H9 (cell line): Measurements from ENCODE around the gene BTBD8. TPM values are rescaled to one million over a fixed set of nuclear protein-coding genes. Genes with fewer than 3 reads are reported as not detected.

Experiments
- DNase-seq: peaks from one replicate; pipeline ENCODE4 v3.0.0-alpha.2; 2017
- H2AFZ ChIP-seq: one replicate; pipeline ENCODE4 v1.6.1; 2013; ENCODE audit warnings: mild to moderate bottlenecking, low read length, control low read depth, moderate library complexity
- H2AK5ac ChIP-seq: 2 replicates; pipeline ENCODE4 v1.6.1; 2013; ENCODE audit warnings: low read length, control low read depth, mixed read lengths; ENCODE audit not compliant: insufficient read length
- H2BK120ac ChIP-seq: one replicate; pipeline ENCODE4 v1.6.1; 2013; ENCODE audit warnings: low read depth, mild to moderate bottlenecking, low read length, control low read depth, inconsistent platforms; ENCODE audit not compliant: poor library complexity, severe bottlenecking
- H2BK12ac ChIP-seq: 2 replicates; pipeline ENCODE4 v1.6.1; 2013; ENCODE audit warnings: low read length, control low read depth, mixed read lengths, low read depth; ENCODE audit not compliant: insufficient read length
- H2BK15ac ChIP-seq: 2 replicates; pipeline ENCODE4 v1.6.1; 2013; ENCODE audit warnings: low read depth, low read length, control low read depth
- H2BK20ac ChIP-seq: one replicate; pipeline ENCODE4 v1.6.1; 2013; ENCODE audit warnings: low read depth, mild to moderate bottlenecking, low read length, control low read depth, inconsistent platforms; ENCODE audit not compliant: poor library complexity, severe bottlenecking
- H2BK5ac ChIP-seq: 2 replicates; pipeline ENCODE4 v1.6.1; 2013; ENCODE audit warnings: low read length, control low read depth, mixed read lengths; ENCODE audit not compliant: insufficient read length
- H3K14ac ChIP-seq: 2 replicates; pipeline ENCODE4 v1.6.1; 2013; ENCODE audit warnings: low read length, control low read depth; ENCODE audit not compliant: insufficient read depth
- H3K18ac ChIP-seq: 2 replicates; pipeline ENCODE4 v1.6.1; 2013; ENCODE audit warnings: low read depth, mild to moderate bottlenecking, mixed read lengths, low read length, control low read depth; ENCODE audit not compliant: insufficient read length
- H3K23ac ChIP-seq: 2 replicates; pipeline ENCODE4 v1.6.1; 2013; ENCODE audit warnings: low read length, control low read depth, mixed read lengths, low read depth; ENCODE audit not compliant: insufficient read length
- H3K23me2 ChIP-seq: 2 replicates; pipeline ENCODE4 v1.6.1; 2013; ENCODE audit warnings: low read depth, mild to moderate bottlenecking, mixed read lengths, low read length, control low read depth; ENCODE audit not compliant: insufficient read length, poor library complexity, severe bottlenecking
- H3K27ac ChIP-seq: 2 replicates; pipeline ENCODE4 v1.5.1; 2013; ENCODE audit warnings: low read length, control low read depth, mixed read lengths, low read depth; ENCODE audit not compliant: insufficient read length
- H3K27me3 ChIP-seq: 2 replicates; pipeline ENCODE4 v1.6.1; 2013; ENCODE audit warnings: low read length, control low read depth, inconsistent platforms; ENCODE audit not compliant: insufficient read depth
- H3K4ac ChIP-seq: 2 replicates; pipeline ENCODE4 v1.6.1; 2013; ENCODE audit warnings: low read depth, mild to moderate bottlenecking, control low read depth, inconsistent platforms, low read length, moderate library complexity
- H3K4me1 ChIP-seq: 2 replicates; pipeline ENCODE4 v1.6.1; 2013; ENCODE audit warnings: low read length, control low read depth, inconsistent platforms; ENCODE audit not compliant: insufficient read depth
- H3K4me2 ChIP-seq: 2 replicates; pipeline ENCODE4 v1.6.1; 2013; ENCODE audit warnings: low read length, control low read depth, mixed read lengths; ENCODE audit not compliant: insufficient read length, insufficient read depth
- H3K56ac ChIP-seq: 2 replicates; pipeline ENCODE4 v1.6.1; 2013; ENCODE audit warnings: low read depth, mild to moderate bottlenecking, mixed read lengths, low read length, control low read depth; ENCODE audit not compliant: insufficient read length
- H3K79me1 ChIP-seq: 2 replicates; pipeline ENCODE4 v1.6.1; 2013; ENCODE audit warnings: low read depth, mild to moderate bottlenecking, moderate library complexity, low read length, control low read depth, inconsistent platforms; ENCODE audit not compliant: insufficient read depth, poor library complexity, severe bottlenecking
- H3K79me2 ChIP-seq: 2 replicates; pipeline ENCODE4 v1.6.1; 2013; ENCODE audit warnings: low read length, control low read depth, inconsistent platforms; ENCODE audit not compliant: insufficient read depth
- H3K9ac ChIP-seq: 2 replicates; pipeline ENCODE4 v1.6.1; 2013; ENCODE audit warnings: low read length, control low read depth, mixed read lengths; ENCODE audit not compliant: insufficient read length; ENCODE audit errors: extremely low read depth
- H3K9me3 ChIP-seq: one replicate; pipeline ENCODE4 v1.6.1; 2013; ENCODE audit warnings: low read depth, low read length, inconsistent platforms; ENCODE audit not compliant: control insufficient read depth
- H3T11ph ChIP-seq: one replicate; pipeline ENCODE4 v1.6.1; 2013; ENCODE audit warnings: mild to moderate bottlenecking, low read length, control low read depth, inconsistent platforms
- H4K20me1 ChIP-seq: one replicate; pipeline ENCODE4 v1.6.1; 2013; ENCODE audit not compliant: control insufficient read depth, insufficient read length, insufficient read depth
- H4K5ac ChIP-seq: 2 replicates; pipeline ENCODE4 v1.6.1; 2013; ENCODE audit warnings: low read depth, mild to moderate bottlenecking, mixed read lengths, low read length, control low read depth; ENCODE audit not compliant: insufficient read length
- H4K8ac ChIP-seq: replicated peaks from 2 replicates; pipeline ENCODE4 v1.6.1; 2013; ENCODE audit warnings: low read length, control low read depth, mixed read lengths, low read depth; ENCODE audit not compliant: insufficient read length
- H4K91ac ChIP-seq: 2 replicates; pipeline ENCODE4 v1.6.1; 2013; ENCODE audit warnings: low read depth, mild to moderate bottlenecking, moderate library complexity, mixed read lengths, low read length, control low read depth; ENCODE audit not compliant: insufficient read length
- H3K27ac Mint-ChIP-seq, 3 experiments: 2 replicates in 2 of 3; 3 replicates in 1 of 3; pipeline ENCODE4 v1.8.0; 2020 to 2021; ENCODE audit warnings: mixed read lengths in 3 of 3, mild to moderate bottlenecking in 1 of 3, moderate library complexity in 1 of 3
- H3K27me3 Mint-ChIP-seq: 2 replicates; pipeline ENCODE4 v1.8.0; 2021; ENCODE audit warnings: low read depth, mild to moderate bottlenecking, moderate library complexity, mixed read lengths
- H3K36me3 Mint-ChIP-seq, 3 experiments: 2 replicates in 2 of 3; 3 replicates in 1 of 3; pipeline ENCODE4 v1.8.0; 2020 to 2021; ENCODE audit warnings: low read depth in 3 of 3, mixed read lengths in 3 of 3; ENCODE audit not compliant: insufficient read depth in 1 of 3
- H3K4me1 Mint-ChIP-seq, 2 experiments: 2 replicates each; pipeline ENCODE4 v1.8.0; 2020; ENCODE audit warnings: mixed read lengths in 2 of 2
- H3K4me3 Mint-ChIP-seq, 2 experiments: 2 replicates in 1 of 2; 3 replicates in 1 of 2; pipeline ENCODE4 v1.8.0; 2020 to 2021; ENCODE audit warnings: mild to moderate bottlenecking in 2 of 2, mixed read lengths in 2 of 2, moderate library complexity in 1 of 2
- H3K9me3 Mint-ChIP-seq, 2 experiments: 2 replicates in 1 of 2; 3 replicates in 1 of 2; pipeline ENCODE4 v1.8.0; 2020; ENCODE audit warnings: mild to moderate bottlenecking in 2 of 2, mixed read lengths in 2 of 2, moderate library complexity in 1 of 2
- WGBS: extraction: QIAGEN DNeasy Blood & Tissue Kit; methylation state at CpG from one replicate; pipeline ENCODE4 v1.1.7; 2013; ENCODE audit warnings: missing lambda C conversion rate, low lambda C conversion rate, mixed read lengths; ENCODE audit not compliant: insufficient read length; ENCODE audit errors: extremely low coverage; 5-methylcytosine and 5-hydroxymethylcytosine counted together
- total RNA-seq: library from RNA; stranded (reverse); gene quantifications from 2 replicates; pipeline ENCODE4 v1.2.1, GENCODE V29; 2021
- TF ChIP-seq, protein P1 (sequence below): fragments of 200-600 bp; sonication (generic); conservative IDR thresholded peaks from 3 replicates; pipeline ENCODE4 v1.8.0; 2021; ENCODE audit warnings: antibody characterized with exemption, mild to moderate bottlenecking

The BTBD8 gene
- total RNA-seq, 1 experiment from 2014 or later, result 1.4 TPM

GRCh38 chr1:92084651-92085050 lies 4.5 kb downstream of the BTBD8 start:
- no peak overlapping the region for H2AFZ ChIP-seq
- H3K27ac Mint-ChIP-seq, result no peak overlapping the region

More at GRCh38 chr1:92084651-92085050, 4.5 kb downstream of the BTBD8 start:
- no peak overlapping the region for H3T11ph ChIP-seq
- H2BK15ac ChIP-seq, result no peak overlapping the region
- H3K4me3 Mint-ChIP-seq, result no peak overlapping the region
- H3K27me3 ChIP-seq, result no peaks in the 10 kb centered on the region
- TF ChIP-seq, protein P1, sequence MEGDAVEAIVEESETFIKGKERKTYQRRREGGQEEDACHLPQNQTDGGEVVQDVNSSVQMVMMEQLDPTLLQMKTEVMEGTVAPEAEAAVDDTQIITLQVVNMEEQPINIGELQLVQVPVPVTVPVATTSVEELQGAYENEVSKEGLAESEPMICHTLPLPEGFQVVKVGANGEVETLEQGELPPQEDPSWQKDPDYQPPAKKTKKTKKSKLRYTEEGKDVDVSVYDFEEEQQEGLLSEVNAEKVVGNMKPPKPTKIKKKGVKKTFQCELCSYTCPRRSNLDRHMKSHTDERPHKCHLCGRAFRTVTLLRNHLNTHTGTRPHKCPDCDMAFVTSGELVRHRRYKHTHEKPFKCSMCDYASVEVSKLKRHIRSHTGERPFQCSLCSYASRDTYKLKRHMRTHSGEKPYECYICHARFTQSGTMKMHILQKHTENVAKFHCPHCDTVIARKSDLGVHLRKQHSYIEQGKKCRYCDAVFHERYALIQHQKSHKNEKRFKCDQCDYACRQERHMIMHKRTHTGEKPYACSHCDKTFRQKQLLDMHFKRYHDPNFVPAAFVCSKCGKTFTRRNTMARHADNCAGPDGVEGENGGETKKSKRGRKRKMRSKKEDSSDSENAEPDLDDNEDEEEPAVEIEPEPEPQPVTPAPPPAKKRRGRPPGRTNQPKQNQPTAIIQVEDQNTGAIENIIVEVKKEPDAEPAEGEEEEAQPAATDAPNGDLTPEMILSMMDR, result no peak
- no peak overlapping the region for H3K4ac ChIP-seq
- no peak overlapping the region for H3K9ac ChIP-seq
- no peaks in the 10 kb centered on the region for H3K79me1 ChIP-seq
- H4K8ac ChIP-seq, result no peak overlapping the region
- H3K56ac ChIP-seq, result no peak overlapping the region
- H3K9me3 ChIP-seq, result peaks cover 26% of the 10 kb centered on the region
- H3K79me2 ChIP-seq, result no peaks in the 10 kb centered on the region
- H4K5ac ChIP-seq, result no peak overlapping the region
- H3K23me2 ChIP-seq, result peaks cover 3% of the 10 kb centered on the region
- no peak overlapping the region for H2BK120ac ChIP-seq
- H3K4me2 ChIP-seq, result no peak overlapping the region
- peaks cover 15 to 30% (median 22%) of the 10 kb centered on the region in 3 experiments for H3K36me3 Mint-ChIP-seq
- H3K14ac ChIP-seq, result no peak overlapping the region
- H3K18ac ChIP-seq, result no peak overlapping the region
- no peak overlapping the region for H2BK12ac ChIP-seq
- no peak overlapping the region for H3K27ac ChIP-seq
- no peak for DNase-seq
- H2AK5ac ChIP-seq, result no peak overlapping the region
- H3K9me3 Mint-ChIP-seq, result peaks cover 29 to 34% of the 10 kb centered on the region in 2 experiments
- H3K4me1 ChIP-seq, result no peaks in the 10 kb centered on the region
- no peak overlapping the region for H2BK20ac ChIP-seq
- H2BK5ac ChIP-seq, result no peak overlapping the region
- no peak overlapping the region for H4K91ac ChIP-seq
- no CpG with 5 or more reads among the region's 1 CpG for WGBS
- H3K27me3 Mint-ChIP-seq, result peaks cover 2% of the 10 kb centered on the region; the same call in 1 of the 2 replicates
- no peak overlapping the region for H3K23ac ChIP-seq
- no peaks in the 10 kb centered on the region for H4K20me1 ChIP-seq
- peaks cover 3 to 4% of the 10 kb centered on the region in 2 experiments; a peak in 2 of 4 replicates for H3K4me1 Mint-ChIP-seq
